ENCODE data around the gene AKNA. TPM values are rescaled to one million over a fixed set of nuclear protein-coding genes. Genes with fewer than 3 reads are reported as not detected.

The AKNA gene
- total RNA-seq, 2 experiments from 2014 or later, result 300 to 364 TPM

DNA sequence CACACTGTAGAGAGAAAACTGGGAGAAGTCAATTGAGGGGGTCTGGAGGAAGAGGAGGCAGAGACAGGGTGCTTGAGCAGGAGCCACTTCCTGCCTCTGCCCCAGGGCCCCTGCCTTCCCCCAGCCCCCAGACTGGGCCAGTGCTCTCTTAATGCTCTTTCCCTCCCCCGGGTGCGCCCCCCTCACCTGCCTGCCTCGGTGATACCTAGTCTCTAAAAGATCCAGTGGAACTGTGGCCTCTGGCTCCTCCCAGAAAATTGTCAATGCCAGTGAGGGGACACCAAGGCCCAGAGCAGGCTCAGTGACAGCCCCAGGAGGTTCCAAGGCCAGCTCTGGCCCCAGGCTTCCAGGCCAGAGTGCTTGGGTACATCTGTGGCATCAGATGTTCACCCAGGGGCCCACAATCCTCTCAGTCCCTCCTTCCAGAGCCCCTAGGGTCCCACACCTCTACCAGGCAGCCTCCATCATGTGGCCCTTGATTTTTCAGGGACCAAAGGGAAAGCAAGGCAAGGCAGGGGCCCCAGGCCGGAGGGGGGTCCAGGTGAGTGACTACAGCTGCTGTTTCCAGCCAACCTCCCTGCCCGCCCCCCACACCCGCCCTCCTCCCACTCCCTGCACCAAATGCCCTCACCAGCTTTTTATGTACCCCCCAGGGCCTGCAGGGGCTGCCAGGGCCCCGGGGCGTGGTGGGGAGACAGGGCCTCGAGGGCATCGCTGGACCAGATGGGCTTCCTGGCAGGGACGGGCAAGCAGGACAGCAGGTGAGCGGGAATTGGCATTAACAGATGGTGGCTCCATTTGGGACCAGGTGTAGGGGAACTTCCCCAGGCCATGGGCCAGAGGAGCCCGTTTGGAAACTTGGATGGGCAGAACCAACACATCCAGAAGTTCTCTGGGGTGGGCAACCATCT is 98.0 kb downstream of the AKNA start:
- CTCF ChIA-PET, result interaction anchor here (0.9 to 1.9 kb wide), 9 partner anchors 21 to 257 kb away, joined by 3 to 18 read pairs (median 6); no protein-coding TSS in a partner anchor
- POLR2A ChIA-PET, result no interaction called here
- H3K4me3 Mint-ChIP-seq, result no peak overlapping the region
- DNase-seq, result no peak
- no peaks in the 10 kb centered on the region for H3K36me3 Mint-ChIP-seq (ENCODE audit: low read depth)
- peaks cover 6% of the 10 kb centered on the region for H3K9me3 Mint-ChIP-seq
- no peaks in the 10 kb centered on the region for H3K27me3 Mint-ChIP-seq
- no peak overlapping the region for H3K27ac Mint-ChIP-seq
- H3K4me1 Mint-ChIP-seq, result peaks cover 4% of the 10 kb centered on the region

DNA sequence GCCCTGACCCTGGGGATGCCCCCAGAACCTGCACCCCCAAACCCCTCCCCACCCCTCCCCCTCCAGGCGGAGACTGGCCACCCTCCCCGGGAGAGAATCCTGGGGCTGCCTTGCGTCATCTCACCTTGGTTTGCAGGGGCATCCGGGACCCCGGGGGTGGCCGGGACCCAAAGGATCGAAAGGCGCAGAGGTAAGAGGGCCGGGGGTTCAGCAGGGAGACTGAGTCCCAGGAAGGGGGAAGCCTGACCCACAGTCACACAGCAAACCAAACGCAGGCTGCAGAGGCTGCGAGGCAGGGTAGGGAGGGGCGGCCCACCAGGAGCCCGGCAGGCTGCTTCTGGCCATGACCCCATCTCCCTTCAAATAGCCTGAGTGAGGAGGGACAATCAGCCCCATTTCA is 98.7 kb downstream of the AKNA start:
- no peak for DNase-seq
- Mint-ChIP-seq H3K27me3 (no peaks in the 10 kb centered on the region), H3K4me1 (peaks cover 4% of the 10 kb centered on the region), H3K4me3 (no peak overlapping the region), H3K9me3 (peaks cover 2% of the 10 kb centered on the region), H3K27ac (no peak overlapping the region), H3K36me3 (ENCODE audit: low read depth) (no peaks in the 10 kb centered on the region)
- ChIA-PET POLR2A (no interaction called here), CTCF (interaction anchor here (1.4 kb wide), 1 partner anchor 258 kb away, joined by 3 read pairs; no protein-coding TSS in a partner anchor)

DNA sequence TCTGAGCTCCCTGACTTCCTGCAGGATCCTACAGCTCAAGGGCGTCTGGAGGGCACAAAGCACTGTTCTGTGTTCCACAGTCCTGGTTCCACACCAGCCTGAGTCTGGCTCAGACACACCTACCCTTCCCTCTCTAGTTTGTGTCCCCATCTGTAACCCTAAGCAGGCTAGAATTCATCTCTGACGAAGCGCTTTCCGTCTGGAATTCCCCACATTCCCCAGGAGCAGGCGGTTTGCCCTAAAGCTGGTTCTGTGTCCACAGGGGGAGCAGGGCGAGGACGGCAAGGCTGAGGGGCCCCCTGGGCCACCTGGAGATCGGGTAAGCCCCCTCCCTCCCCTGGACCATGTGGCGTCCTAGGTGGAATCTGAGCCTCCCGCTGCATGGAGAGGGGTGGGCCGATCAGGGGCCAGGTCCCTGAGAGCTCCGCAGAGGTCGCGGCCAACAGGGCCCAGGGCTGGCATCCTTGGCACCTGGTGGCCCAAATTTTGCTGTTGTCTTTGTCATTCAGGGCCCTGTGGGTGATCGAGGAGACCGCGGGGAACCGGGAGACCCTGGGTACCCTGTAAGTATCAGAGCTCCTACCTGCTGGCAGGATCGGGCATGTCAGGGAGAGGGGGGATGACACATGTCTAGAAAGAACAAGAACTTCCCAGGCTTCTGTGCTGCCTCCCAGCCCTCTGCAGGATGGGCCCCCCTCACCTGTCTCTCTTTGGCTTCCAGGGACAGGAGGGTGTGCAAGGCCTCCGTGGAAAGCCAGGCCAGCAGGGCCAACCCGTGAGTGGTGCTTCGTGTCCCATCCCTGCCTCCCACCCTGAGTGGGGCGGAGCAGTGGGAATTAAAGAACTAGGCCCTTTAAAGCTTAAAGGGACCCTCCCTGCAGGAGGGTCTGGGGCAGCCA is 99.3 kb downstream of the AKNA start:
- Mint-ChIP-seq H3K36me3 (ENCODE audit: low read depth) (no peaks in the 10 kb centered on the region), H3K4me1 (peaks cover 4% of the 10 kb centered on the region), H3K27me3 (no peaks in the 10 kb centered on the region), H3K4me3 (no peak overlapping the region), H3K9me3 (peaks cover 2% of the 10 kb centered on the region), H3K27ac (no peak overlapping the region)
- POLR2A ChIA-PET, result no interaction called here
- no peak for DNase-seq
- CTCF ChIA-PET, result interaction anchor here (1.2 to 1.5 kb wide), 2 partner anchors 16 to 182 kb away, joined by 3 to 5 read pairs; no protein-coding TSS in a partner anchor

DNA sequence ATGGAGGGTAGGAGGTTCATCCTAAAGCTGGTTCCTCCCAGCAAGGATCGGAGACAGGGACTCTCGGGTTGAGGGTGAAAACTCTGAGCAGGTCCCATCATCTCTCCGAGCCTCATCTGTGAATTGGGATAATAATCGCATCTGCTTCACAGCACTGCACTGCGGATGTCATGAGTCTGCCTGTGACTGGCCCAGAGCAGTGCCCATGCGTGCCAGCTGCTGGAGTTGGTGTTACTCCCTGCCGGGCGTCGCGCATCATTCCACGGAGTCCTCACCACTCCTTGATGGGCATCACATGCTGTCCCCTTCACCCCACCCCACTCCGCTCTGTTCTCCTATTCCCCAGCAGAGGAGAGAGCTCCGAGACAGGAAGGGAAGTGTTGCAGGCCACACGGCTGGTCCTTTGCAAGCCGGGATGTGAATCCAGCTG is 100.0 kb downstream of the AKNA start:
- no peak overlapping the region for H3K27ac Mint-ChIP-seq
- no peaks in the 10 kb centered on the region for H3K9me3 Mint-ChIP-seq
- CTCF ChIA-PET, result interaction anchor here (1.2 to 1.5 kb wide), 2 partner anchors 17 to 182 kb away, joined by 3 to 5 read pairs; no protein-coding TSS in a partner anchor
- peaks cover 6% of the 10 kb centered on the region for H3K4me1 Mint-ChIP-seq
- no peak for DNase-seq
- POLR2A ChIA-PET, result no interaction called here
- no peak overlapping the region for H3K4me3 Mint-ChIP-seq
- no peaks in the 10 kb centered on the region for H3K36me3 Mint-ChIP-seq (ENCODE audit: low read depth)
- no peaks in the 10 kb centered on the region for H3K27me3 Mint-ChIP-seq

DNA sequence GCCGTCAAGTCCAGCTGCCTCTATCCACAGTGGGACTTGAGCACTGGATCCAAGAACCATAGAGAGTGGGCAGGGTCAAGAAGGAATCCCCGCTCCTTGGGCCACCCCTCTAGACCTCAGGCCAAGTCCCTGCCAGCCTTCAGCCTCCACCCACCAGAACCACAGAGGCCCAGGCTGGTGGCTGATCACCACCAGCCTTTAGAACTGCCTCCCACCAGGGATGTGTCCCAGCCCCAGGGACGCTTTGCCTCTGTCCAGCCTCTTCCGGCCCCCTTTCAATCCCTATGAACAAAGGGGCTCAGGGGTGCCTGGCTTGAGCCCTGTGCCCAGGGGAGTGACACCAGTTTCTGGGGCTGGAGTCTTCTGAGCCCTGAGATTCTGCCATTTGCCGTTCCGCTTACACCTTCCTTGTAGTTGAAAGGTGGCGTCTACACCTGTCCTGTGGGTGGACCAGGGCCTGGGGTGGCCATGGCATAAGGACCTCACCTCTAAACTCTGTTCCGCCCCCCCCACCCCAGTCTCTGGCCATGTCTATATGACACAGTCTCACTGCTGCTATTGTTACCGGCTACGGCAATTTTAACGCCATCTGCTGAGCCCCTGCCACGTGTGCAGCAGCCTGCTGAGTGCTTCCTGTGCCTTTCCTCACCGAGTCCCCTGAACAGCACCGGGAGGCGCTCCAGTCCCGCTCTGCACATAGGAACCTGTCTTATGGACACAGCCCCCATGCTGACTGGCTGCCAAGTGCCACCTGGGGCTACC is 100.6 kb downstream of the AKNA start:
- Mint-ChIP-seq H3K27me3 (no peaks in the 10 kb centered on the region), H3K36me3 (ENCODE audit: low read depth) (no peaks in the 10 kb centered on the region), H3K9me3 (no peaks in the 10 kb centered on the region), H3K4me3 (no peak overlapping the region), H3K27ac (no peak overlapping the region), H3K4me1 (peaks cover 6% of the 10 kb centered on the region)
- CTCF ChIA-PET, result interaction anchor here (1.2 to 1.5 kb wide), 3 partner anchors 18 to 181 kb away, joined by 3 to 5 read pairs (median 3); partner anchors contain the start of gene COL27A1
- DNase-seq, result no peak
- POLR2A ChIA-PET, result no interaction called here

DNA sequence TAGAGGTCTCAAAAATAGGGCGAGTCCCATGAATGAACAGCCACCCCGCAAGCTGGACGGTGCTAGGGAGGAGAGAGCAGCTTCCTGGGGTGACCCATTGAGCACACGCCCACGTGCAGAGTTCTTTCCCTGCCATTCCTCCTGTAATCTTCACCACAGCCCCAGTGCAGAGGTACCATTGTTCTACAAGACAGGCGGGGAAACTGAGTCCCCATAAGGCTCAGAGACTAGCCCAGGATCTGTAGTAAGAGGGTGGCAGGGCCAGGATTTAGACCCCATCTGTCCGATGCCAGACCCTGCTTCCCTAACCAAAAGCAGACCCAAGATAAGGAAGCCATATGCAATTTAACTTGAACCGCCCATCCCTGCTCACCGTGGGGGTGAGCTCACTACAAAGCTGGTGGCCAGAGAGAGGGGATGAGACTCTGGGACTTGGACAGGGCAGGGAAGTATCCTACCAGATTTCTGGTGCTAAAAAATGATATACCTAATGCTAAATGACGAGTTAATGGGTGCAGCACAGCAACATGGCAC is 101.6 kb downstream of the AKNA start:
- POLR2A ChIA-PET, result no interaction called here
- H3K36me3 Mint-ChIP-seq (ENCODE audit: low read depth), result no peaks in the 10 kb centered on the region
- H3K27me3 Mint-ChIP-seq, result no peaks in the 10 kb centered on the region
- CTCF ChIA-PET, result interaction anchor here (1.4 kb wide), 1 partner anchor 131 kb away, joined by 3 read pairs; the partner anchor contains the start of gene COL27A1
- peaks cover 6% of the 10 kb centered on the region for H3K4me1 Mint-ChIP-seq
- no peaks in the 10 kb centered on the region for H3K9me3 Mint-ChIP-seq
- H3K4me3 Mint-ChIP-seq, result no peak overlapping the region
- H3K27ac Mint-ChIP-seq, result no peak overlapping the region
- no peak for DNase-seq

DNA sequence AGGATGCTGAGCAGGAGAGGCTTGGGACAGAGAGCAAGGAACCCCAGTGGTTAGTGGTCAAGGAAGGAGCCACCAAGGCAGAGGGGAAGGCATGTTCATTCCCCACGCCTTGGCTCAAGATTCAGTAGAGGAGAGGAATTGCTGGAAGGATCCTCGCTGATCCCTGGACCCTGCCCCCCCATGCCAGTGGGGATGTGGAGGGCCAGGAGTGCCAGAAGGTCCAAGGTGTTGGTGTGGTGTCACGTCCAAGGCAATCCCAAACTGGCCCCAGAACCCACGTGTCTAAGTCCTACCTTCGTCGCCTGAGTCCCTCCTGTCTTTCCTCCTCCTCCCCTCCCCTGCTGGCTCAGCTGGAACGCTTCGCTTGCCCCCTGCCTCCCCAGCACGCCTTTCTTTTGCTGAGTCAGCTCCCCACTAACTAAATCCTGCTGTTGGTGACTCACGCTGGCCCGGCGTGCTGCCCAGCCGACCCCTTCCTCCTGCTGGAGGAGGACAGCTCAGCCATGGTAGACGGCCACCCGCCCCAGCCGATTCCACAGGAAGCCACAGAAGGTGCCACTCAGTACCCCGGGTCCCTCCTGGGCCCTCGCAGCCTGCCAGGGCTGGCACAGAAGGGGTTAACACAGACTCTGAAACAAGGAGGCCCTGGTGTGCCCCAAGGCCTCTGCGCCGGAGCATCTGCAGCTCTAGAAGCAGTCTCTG is 102.5 kb downstream of the AKNA start:
- DNase-seq, result no peak
- Mint-ChIP-seq H3K4me3 (no peak overlapping the region), H3K4me1 (peaks cover 2% of the 10 kb centered on the region), H3K27ac (no peak overlapping the region), H3K27me3 (no peaks in the 10 kb centered on the region), H3K9me3 (no peaks in the 10 kb centered on the region), H3K36me3 (ENCODE audit: low read depth) (no peaks in the 10 kb centered on the region)
- POLR2A ChIA-PET, result no interaction called here
- CTCF ChIA-PET, result interaction anchor here (1.4 kb wide), 1 partner anchor 130 kb away, joined by 3 read pairs; the partner anchor contains the start of gene COL27A1

DNA sequence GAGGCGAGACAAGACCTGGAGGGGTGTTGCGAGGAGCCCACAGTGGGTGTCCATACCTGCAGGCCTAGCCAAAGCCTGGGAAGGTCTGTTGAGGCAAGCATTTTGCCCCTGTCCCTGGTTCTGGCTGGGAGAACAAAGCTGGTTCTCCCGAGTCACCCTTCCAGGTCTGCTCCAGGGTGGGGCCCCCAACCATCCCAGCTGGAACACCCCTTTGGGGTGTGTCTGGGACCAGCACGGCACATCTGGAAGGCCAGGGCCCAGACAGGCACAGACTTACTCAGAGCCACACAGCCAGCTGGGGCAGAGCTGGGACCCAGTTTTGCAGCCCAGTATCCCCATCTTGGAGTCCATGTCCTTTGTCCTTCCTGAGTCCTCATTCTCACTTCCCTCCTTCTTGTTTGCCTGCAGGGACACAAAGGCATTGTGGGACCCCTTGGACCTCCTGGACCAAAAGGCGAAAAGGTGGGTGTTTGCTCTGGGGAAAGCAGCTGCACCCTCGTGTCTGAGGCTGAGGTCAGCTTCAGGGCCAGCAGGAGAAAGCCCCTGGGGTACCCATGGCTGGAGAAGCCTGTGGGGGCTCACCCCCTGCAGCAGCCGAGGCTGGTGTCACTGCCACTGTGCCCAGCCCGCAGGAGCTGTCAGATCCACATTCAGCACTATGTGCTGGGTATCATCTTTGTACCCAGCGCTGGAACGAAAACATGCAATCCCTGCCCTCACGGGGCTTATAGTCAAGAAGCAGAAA is 103.3 kb downstream of the AKNA start:
- Mint-ChIP-seq H3K27ac (no peak overlapping the region), H3K36me3 (ENCODE audit: low read depth) (no peaks in the 10 kb centered on the region), H3K4me1 (peaks cover 2% of the 10 kb centered on the region), H3K9me3 (no peaks in the 10 kb centered on the region), H3K27me3 (no peaks in the 10 kb centered on the region), H3K4me3 (no peak overlapping the region)
- DNase-seq, result no peak
- ChIA-PET CTCF (no interaction called here), POLR2A (no interaction called here)

Other genes with a start within 250 kb of the AKNA start
- gene COL27A1, start 232.4 kb downstream of the AKNA start, total RNA-seq, result under 1 TPM; 0.15 to 0.22 TPM
- not detected for gene ORM1, start 64.9 kb downstream of the AKNA start, total RNA-seq
- gene ORM2, start 58.1 kb downstream of the AKNA start, total RNA-seq, result not detected
- gene WHRN, start 117.5 kb upstream of the AKNA start, total RNA-seq, result 1 to 10 TPM in 1 of 2 experiments, under 1 TPM in 1; 0.64 to 1.2 TPM
- 10 to 100 TPM; 89.0 to 94.8 TPM for gene ATP6V1G1, start 199.8 kb upstream of the AKNA start, total RNA-seq
- gene TMEM268, start 223.3 kb upstream of the AKNA start, total RNA-seq, result 10 to 100 TPM; 26.4 to 31.5 TPM

Measured in activated CD4-positive, alpha-beta T cell treated with anti-CD3 and anti-CD28 coated beads, Interleukin-2, amount 10 ng/mL, durations not matched to agents 7 days and 5 days (primary cell).